Amniotic epithelial cell (primary cell): ENCODE measurements around the gene TMEM44.
A peak's percentile ranks its signal among the peaks of the same experiment; 100 is the strongest.
"Not testable (repeated sequence)": the region's sequence is repeated elsewhere in the genome, so short reads cannot be mapped to it uniquely, and the experiment has no call there.

Experiments
- DNase-seq: peaks from one replicate; pipeline ENCODE4 v3.0.0-alpha.2; 2010; ENCODE audit warnings: low read depth

Gene TMEM44

DNA sequence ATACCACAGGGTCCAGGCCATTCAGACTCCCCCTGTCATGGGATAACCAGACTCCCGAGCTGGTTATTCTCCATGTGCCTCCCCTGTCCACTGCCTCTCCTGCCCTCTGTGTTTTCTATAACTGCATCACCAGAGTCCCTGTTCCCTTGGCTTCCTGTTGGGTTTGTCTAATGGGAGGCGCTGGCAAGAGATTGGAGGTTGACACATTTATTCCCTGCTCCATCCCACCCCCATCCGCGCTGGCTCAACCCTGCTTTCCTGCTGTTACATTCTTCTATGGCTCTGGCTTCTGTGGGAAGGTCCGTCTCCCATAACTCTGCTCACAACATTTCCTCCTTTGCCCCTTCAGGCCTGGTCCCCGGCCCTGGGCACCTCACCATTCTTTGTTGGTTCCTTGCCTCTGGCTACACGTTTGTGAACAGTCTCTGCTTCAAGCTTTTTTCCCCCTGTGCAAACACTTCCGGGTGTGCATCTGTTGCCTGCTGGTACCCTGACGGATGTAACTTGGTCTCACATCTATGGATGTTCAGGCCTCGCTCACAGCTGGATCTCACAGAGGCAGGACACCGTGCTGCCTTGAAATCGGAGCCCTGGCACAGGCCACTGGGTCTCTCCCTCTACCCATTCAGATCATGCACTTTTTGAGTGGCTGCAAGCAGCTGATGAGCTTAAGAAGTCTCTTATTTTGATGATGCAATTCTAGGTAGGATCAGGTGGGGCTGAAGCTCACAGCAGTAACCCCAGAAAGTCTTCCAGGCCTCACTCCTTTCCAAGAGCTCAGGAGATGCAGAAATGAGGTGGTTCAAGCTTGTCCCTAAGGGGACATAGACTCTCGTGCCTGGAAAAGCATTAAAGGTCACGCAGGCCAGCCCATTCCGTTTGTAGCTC is 77.8 kb downstream of the TMEM44 start:
- no peak for DNase-seq

DNA sequence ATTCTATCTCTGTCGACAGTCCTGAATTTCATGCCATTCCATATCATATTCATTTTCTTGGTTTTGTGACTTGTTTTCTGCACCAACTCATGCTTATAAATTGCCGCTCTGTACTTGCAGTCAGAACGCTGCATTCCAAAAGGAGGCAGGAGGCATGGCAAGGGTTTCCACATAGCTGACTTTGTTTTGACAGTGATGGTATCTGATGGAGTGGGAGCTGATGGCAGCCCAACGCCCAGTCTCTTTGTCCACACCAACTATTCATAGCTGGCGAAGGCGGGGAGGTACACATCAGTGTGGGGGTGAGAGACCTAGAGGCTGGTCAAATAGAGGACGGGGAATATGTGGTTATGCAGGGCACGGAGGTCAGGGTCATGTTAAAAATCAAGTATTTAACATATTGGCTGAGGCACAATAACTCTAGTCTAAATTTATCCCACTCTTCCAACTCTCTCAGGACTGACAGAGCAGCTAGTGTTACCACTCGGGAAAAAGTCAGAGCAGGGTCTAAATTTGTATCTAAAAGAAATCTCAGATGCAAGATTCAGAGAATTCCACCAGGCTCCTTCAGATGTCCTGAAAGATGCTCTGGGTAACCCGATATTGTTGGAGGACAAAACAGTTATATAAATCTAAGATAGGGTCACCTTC is 78.6 kb downstream of the TMEM44 start:
- DNase-seq, result peak; percentile 56

DNA sequence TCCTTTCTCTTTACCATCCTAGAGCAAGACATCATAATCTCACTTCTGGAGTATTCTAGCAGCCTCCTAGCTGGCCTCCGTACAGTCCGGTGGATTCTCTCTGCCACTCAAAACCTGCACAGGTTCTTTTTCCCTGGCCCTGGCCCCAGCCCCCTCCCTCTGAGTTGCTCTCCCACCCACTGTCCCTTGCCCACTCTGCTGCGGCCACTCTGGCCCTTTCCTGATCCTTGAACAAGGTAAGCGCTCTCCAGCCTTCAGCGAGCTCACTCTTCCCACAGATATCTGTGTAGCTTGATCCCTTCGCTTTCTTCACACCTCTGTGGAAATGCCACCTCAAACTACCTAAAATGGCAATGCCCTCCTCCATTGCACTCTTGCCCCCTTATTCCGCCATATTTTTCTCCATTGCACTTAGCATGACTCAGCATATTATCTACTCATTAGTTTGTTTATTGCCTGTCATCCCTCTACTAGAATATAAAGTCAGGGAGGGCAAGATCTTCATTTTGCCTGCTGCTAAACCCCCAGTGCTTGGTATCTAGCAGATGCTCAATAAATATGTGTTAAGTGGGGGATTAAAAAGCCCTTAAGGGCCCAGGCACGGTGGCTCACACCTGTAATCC is 80.8 kb downstream of the TMEM44 start:
- no peak for DNase-seq

DNA sequence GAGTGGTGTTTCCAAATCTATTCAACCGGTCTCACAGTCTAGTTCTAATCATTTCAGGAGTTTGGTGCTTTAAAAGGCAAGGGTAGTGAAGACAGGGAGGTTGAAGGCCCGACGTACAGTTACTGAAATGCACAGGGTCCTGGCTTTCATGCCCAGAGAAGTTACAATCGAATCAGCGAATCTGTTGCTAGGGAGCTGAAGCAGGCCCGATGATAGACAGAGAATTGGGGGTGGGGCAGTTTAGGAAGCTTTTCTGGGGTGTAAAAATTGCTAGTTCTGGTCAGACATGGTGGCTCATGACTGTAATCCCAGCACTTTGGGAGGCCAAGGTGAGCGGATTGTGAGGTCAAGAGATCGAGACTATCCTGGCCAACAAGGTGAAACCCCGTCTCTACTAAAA is 83.4 kb downstream of the TMEM44 start:
- no peak for DNase-seq

DNA sequence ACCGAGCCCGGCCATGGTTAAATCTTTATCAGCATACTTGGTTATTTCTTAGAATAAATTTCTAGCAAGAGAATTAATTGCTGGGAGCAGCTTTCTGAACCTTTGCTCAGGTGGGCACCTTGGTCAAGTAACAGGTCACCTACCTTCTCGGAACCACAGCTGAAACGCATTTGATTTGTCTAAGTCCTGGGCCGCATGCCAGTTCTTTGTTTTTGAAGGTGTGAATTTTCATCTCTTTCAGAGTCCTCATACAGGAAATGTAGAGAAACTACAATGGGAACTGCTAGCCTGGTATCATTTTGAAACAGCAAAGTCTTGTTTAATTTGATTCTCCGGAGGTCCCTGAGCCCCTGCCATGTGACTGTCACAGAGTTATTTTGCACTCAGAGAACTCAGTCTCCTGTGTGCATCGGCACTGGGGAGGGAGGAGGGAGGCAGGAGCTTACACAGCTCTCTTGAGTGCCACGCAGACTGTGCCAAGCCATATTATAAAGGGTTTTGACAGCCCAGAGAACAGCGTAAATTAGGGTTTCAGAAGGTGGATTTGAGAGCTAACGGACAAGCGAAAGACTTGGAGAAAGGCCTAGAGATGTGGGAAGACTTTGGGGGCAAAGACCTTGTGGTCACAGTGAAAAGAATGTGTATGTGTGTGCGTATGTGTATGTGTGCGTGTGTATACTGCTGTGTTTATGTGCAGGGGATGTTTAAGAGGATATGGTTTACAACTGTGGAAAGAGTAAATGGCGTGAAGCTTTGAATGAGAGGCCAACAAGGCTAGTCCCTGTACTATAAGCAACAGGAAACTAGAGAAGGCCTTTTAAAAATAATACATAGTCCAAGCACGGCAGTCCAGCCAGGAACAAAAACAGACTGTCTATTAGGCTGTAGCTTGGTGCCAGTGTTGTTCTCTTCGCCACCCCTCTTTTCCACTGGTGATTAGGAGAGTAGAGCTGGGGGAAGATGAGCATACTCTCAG is 84.6 kb downstream of the TMEM44 start:
- no peak for DNase-seq

DNA sequence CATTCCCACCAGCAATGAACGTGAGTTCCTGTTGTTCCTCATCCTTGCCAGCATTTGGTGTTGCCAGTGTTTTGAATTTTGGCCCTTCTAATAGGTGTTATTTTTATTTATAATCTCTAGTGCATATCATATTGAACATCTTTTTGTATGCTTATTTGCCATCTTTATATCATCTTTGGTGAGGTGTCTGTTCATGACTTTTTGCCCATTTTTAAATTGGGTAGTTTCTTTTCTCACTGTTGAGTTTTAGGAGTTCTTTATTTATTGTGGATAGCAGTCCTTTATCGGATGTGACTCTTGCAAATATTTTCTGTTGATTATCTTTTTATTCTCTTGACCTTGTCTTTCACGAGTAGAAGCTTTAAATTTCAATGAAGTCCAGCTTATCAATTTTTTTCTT is 86.2 kb downstream of the TMEM44 start:
- no peak for DNase-seq

DNA sequence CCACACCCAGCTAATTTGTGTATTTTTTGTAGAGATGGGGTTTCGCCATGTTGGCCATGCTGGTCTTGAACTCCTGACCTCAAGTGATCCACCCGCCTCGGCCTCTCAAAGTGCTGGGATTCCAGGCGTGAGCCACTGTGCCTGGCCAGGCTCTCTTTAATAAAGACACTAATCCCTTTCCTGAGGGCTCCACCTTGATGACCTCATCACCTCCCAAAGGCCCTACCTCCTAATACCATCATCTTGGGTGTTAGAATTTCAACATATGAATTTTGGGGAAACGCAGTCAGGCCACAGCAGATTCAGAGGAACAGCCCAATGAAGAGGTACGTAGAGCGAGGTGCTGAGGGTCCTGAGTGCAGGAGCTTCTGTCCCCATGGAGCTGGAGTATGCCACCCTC is 87.7 kb downstream of the TMEM44 start:
- not testable (repeated sequence) for DNase-seq

DNA sequence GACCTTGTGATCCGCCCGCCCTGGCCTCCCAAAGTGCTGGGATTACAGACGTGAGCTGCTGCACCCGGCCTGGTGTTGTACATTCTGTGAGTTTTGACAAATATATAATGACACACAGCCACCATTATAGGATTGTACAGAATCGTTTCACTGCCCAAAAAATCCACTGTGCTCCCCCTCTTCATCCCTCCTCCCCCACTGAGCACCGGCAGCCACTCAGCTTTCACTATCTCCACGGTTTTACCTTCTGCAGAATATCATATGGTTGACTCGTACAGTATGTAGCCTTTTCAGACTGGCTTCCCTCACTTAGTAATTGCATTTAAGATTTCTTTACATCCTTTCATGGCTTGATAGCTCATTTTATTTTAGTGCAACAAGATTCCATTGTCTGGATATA is 89.7 kb downstream of the TMEM44 start:
- no peak for DNase-seq

DNA sequence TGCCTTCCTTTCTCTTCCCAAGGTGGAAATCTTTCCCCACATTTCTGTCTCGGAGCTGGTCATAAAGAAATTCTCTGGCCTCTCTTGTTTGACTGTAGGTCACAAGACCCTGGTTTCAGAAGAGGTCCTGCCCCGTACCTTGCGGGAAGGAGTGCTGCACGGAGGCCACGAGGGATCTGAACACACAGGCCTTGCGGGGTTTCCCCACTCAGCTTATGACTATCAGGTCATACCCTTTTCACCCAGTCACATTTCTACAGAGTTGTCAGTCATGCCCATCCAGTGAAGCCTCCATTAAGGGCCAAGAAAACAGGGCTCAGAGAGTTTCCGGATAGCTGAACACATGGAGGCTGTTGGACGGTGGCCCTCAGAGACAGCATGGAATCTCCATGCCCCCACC is 91.7 kb downstream of the TMEM44 start:
- DNase-seq, result no peak

DNA sequence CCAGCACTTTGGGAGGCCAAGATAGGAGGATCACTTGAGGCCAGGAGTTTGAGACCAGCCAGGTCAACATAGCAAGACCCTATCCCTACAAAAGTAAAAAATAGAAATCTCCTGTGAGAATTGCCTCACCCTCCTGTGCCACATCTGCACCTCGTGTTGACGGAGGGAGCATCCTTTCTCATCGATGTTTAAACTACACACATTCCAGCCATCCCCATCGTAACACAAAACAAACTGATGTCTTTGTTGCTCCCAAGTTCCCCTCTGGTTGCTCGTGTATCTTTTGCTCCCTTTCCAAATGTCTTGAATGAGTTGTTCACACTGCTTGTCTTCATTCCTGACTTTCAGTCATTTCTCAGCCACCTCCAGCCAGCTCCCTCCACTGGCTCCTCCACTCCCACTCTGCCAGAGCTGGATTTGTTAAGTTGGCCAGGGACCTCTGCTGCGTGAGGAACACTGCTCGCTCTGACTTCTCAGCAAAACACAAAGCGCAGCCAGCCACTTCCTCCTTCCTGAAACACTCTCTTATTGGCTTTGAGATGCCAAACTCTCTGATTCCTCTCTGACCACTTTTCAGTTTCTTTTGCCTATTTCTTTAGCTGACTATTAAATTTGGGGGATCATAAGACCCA is 92.8 kb downstream of the TMEM44 start:
- DNase-seq, result no peak

DNA sequence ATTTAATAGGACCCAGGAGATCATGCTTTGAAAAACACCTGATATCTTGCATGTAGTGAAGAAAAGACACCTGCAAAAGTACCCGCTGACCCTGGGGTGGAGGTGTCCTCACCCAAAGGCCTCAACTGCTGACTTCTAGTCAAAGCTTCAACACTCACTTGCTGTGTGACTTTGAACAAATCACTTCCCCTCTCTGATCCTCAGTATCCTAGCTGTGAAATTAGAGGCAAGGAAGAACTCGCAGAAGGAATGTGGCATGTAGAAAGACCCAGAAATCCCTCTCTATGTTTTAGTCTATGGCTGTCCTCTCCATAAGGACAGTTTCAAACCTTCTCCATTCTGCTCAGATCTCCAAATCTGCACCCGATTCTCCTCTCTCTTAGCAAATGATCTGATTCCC is 93.7 kb downstream of the TMEM44 start:
- no peak for DNase-seq

DNA sequence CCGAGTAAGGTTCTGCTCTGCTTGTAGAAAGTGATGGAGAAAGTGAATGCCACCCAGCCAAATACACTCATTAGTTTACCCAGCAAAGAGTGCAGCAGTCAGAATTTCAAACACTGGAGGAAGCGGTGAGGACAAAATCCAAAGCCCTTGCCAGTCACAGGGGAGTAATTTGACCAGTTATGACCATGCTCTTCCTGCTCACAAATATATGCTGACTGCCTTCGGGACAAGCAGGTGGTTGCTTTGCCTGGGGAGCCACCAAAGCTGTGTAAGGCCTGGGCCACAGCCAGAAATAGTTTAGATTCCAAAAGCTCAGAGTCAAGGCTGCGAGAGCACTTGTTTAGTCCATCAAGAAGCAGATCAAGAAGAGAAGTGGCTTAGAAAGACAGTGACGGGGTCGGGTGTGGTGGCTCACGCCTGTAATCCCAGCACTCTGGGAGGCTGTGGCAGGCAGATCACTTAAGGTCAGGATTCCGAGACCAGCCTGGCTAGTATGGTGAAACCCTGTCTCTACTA is 95.4 kb downstream of the TMEM44 start:
- DNase-seq, result peak; percentile 39
